GM12878 (cell line): ENCODE results near the gene SNN. TPM values are rescaled to one million over a fixed set of nuclear protein-coding genes. Genes with fewer than 3 reads are reported as not detected.

Experiments used
- ATAC-seq: fragments of 200-7000 bp; cut with Tn5 transposase; 3 replicates; pipeline ENCODE4 v1.9.1; 2020; ENCODE audit warnings: mild to moderate bottlenecking, moderate library complexity
- BruUV-seq: library from RNA; stranded (reverse); fragments of 400-500 nt; replicated peaks from 2 replicates; lab custom pipeline; 2021; lab: Mats Ljungman, UMichigan
- CTCF ChIA-PET: fragments of 300-600 bp; sonication (Branson Sonifier 250); formaldehyde crosslinking; extraction: SDS; loops from one replicate; lab custom pipeline; 2021; ENCODE audit warnings: inconsistent platforms; lab: Yijun Ruan, JAX
- POLR2A ChIA-PET: fragments of 350-600 bp; formaldehyde crosslinking; extraction: SDS; loops from one replicate; lab custom pipeline; 2021; ENCODE audit warnings: inconsistent platforms; lab: Charles Lee
- RAD21 ChIA-PET: fragments of 300-600 bp; sonication (Branson Sonifier 250); formaldehyde crosslinking; loops from one replicate; lab custom pipeline; 2023; ENCODE audit warnings: antibody characterized with exemption; ENCODE audit not compliant: unreplicated experiment; lab: Charles Lee
- SMC1A ChIA-PET: fragments of 300-600 bp; sonication (Branson Sonifier 250); formaldehyde crosslinking; loops from one replicate; lab custom pipeline; 2023; ENCODE audit not compliant: unreplicated experiment, uncharacterized antibody; lab: Charles Lee
- DNase-seq: peaks from one replicate; pipeline ENCODE4 v3.0.0-alpha.2; 2011; ENCODE audit warnings: low read depth, low spot score
- FAIRE-seq: peaks from 3 replicates; lab custom pipeline; 2011; peaks lifted over from hg19 to GRCh38; lab: Jason Lieb, UNC
- H2AFZ ChIP-seq: 2 replicates; pipeline ENCODE4 v1.6.0; 2011; ENCODE audit warnings: low read depth, low read length, control low read depth; ENCODE audit not compliant: control insufficient read depth
- H3K27ac ChIP-seq: 2 replicates; pipeline ENCODE4 v1.5.1; 2011; ENCODE audit warnings: control low read depth; ENCODE audit not compliant: control insufficient read depth, insufficient read depth
- H3K27me3 ChIP-seq, 2 experiments: replicated peaks in 1 of 2; 2 replicates each; pipeline versions ENCODE4 v1.6.0 to v1.6.1; 2011; ENCODE audit warnings: low read length in 1 of 2; ENCODE audit not compliant: control insufficient read depth in 2 of 2, insufficient read depth in 2 of 2
- H3K36me3 ChIP-seq, 2 experiments: 2 replicates each; pipeline ENCODE4 v1.5.1; 2011; ENCODE audit warnings: low read length in 1 of 2; ENCODE audit not compliant: control insufficient read depth in 2 of 2, insufficient read depth in 2 of 2
- H3K4me1 ChIP-seq: 2 replicates; pipeline ENCODE4 v1.6.1; 2011; ENCODE audit warnings: mild to moderate bottlenecking, low read length, moderate library complexity, mixed read lengths; ENCODE audit not compliant: control insufficient read depth, insufficient read depth
- H3K4me2 ChIP-seq: 2 replicates; pipeline ENCODE4 v1.6.0; 2011; ENCODE audit warnings: control low read depth; ENCODE audit not compliant: control insufficient read depth, insufficient read depth
- H3K4me3 ChIP-seq: fragments of 200-600 bp; sonication (generic); 2 replicates; pipeline ENCODE4 v1.5.1; 2016
- H3K79me2 ChIP-seq: 2 replicates; pipeline ENCODE4 v1.6.0; 2011; ENCODE audit warnings: low read length; ENCODE audit not compliant: control insufficient read depth, insufficient read depth
- H3K9ac ChIP-seq: 2 replicates; pipeline ENCODE4 v1.8.0; 2011; ENCODE audit warnings: low read length, control low read depth, mixed read lengths; ENCODE audit not compliant: control insufficient read depth, insufficient read depth
- H3K9me3 ChIP-seq: replicated peaks from 3 replicates; pipeline ENCODE4 v1.5.1; 2011; ENCODE audit warnings: mild to moderate bottlenecking, low read length; ENCODE audit not compliant: control insufficient read depth, insufficient read depth
- H4K20me1 ChIP-seq: 2 replicates; pipeline ENCODE4 v1.6.0; 2011; ENCODE audit not compliant: control insufficient read depth, insufficient read depth
- KDM1A ChIP-seq: fragments of 200-600 bp; sonication (generic); IDR thresholded peaks from 2 replicates; pipeline ENCODE4 v1.6.1; 2016; ENCODE audit warnings: borderline replicate concordance
- MYB ChIP-seq: fragments of 150-350 bp; IDR thresholded peaks from 2 replicates; pipeline ENCODE4 v1.6.1; 2014; ENCODE audit warnings: mild to moderate bottlenecking, low read depth, low read length, borderline replicate concordance
- WRNIP1 ChIP-seq: IDR thresholded peaks from 2 replicates; pipeline ENCODE4 v1.6.1; 2011; ENCODE audit warnings: low read depth, low read length, improper control_type of control experiment, borderline replicate concordance
- WGBS: methylation state at CpG from one replicate; pipeline ENCODE4 v1.1.6; 2016; ENCODE audit warnings: low lambda C conversion rate; ENCODE audit not compliant: insufficient replicate concordance, insufficient coverage; ENCODE audit errors: missing lambda C conversion rate; 5-methylcytosine and 5-hydroxymethylcytosine counted together
- in situ Hi-C: fragments of 300-500 bp; cut with MboI; formaldehyde crosslinking; loops from 9 replicates; pipeline ENCODE4 v1.14.3; 2018; ENCODE audit warnings: mixed read lengths
- intact Hi-C: fragments of 100-400 bp; cut with micrococcal nuclease; formaldehyde crosslinking; loops from one replicate; pipeline ENCODE4 v1.14.2; 2022; ENCODE audit not compliant: unreplicated experiment
- polyA plus RNA-seq, 11 experiments: library from polyadenylated mRNA; depleted of rRNA in 4 of 11; unstranded in 6 of 11; stranded (reverse) in 5 of 11; fragments of >200 nt; fragmentation: Nextera tagmentation in 4 of 11; fragmentation: Illumina TruSeq in 1 of 11; extraction: Ambion mirVana in 4 of 11; extraction: Trizol in 1 of 11; gene quantifications; 1 replicate in 1 of 11; 2 replicates in 10 of 11; pipeline versions ENCODE4 v1.2.1 to v1.2.3, GENCODE V29; 2011 to 2016; ENCODE audit warnings: inconsistent platforms in 2 of 11, missing spikeins in 2 of 11, low read depth in 1 of 11
- total RNA-seq, 4 experiments: library from RNA; depleted of rRNA in 3 of 4; stranded (reverse); fragments of >200 nt in 3 of 4; fragmentation: Illumina TruSeq in 1 of 4; extraction: Trizol in 1 of 4; gene quantifications; 2 replicates each; pipeline versions ENCODE4 v1.2.1 to v1.2.3, GENCODE V29; 2013 to 2021

Gene SNN
- total and polyA plus RNA-seq, 10 of the 15 experiments (the other 5 are each of a cell fraction or from before 2014, with no cell fraction given): 2.2 to 43.4 (median 27.8) TPM

- ChIA-PET CTCF (interaction anchor here (0.7 to 2.5 kb wide), 12 partner anchors 15 to 269 kb away, joined by 3 to 9 read pairs (median 3); partner anchors contain the start of gene TXNDC11), POLR2A (interaction anchor here (1.5 to 7.1 kb wide), 3 partner anchors 12 to 70 kb away, joined by 4 to 39 read pairs (median 8); no protein-coding TSS in a partner anchor), SMC1A (interaction anchor here (0.8 to 4.8 kb wide), 7 partner anchors 12 to 260 kb away, joined by 3 to 43 read pairs (median 5); no protein-coding TSS in a partner anchor), RAD21 (interaction anchor here (1.2 to 1.4 kb wide), 2 partner anchors 22 to 77 kb away, joined by 3 to 4 read pairs; no protein-coding TSS in a partner anchor)
- Histone ChIP-seq H3K4me3 (no peak overlapping the region), H3K4me2 (no peak overlapping the region), H2AFZ (no peak overlapping the region), H3K9ac (no peak overlapping the region), H4K20me1 (peaks cover 3% of the 10 kb centered on the region; the same call in 1 of the 2 replicates), H3K9me3 (no peaks in the 10 kb centered on the region), H3K27me3 (no peaks in the 10 kb centered on the region), H3K79me2 (peaks cover 27% of the 10 kb centered on the region), H3K27ac (no peak overlapping the region), H3K4me1 (peaks cover 29% of the 10 kb centered on the region), H3K36me3 (peaks cover 0 to 1% of the 10 kb centered on the region in 2 experiments; a peak in 1 of 4 replicates)
- FAIRE-seq (no peak), DNase-seq (no peak), ATAC-seq (no peak)
- WGBS: 64% methylated on average over 14 of the region's 14 CpGs
- BruUV-seq: no TSS peak
- no peak for TF ChIP-seq MYB
- TF ChIP-seq KDM1A: no peak
- TF ChIP-seq WRNIP1: no peak
- in situ Hi-C loops (loop anchor here (25.0 kb wide), 1 partner anchor 704 kb away; no protein-coding TSS in a partner anchor), intact Hi-C loops (no loop called here)
These were observed 1.9 kb upstream of the SNN start for GRCh38 chr16:11666103-11667055.
